ENCODE data around the gene UXS1.

GRCh38 chr2:106065268-106065982 lies 128.7 kb downstream of the UXS1 start:
- TF ChIP-seq CTCF (IDR thresholded peaks at IDR 0.05; ENCODE audit: insufficient read depth, low read depth, low read length) (no peak), EZH2 (IDR thresholded peaks at IDR 0.05; ENCODE audit: insufficient read depth, low read length) (peak; percentile 78)
